Heart left ventricle (tissue), 13 donors: Measurements from ENCODE around the gene GABPB2.

Source experiments
- CTCF ChIP-seq, 12 donors: fragments of 200-600 bp; sonication (generic) in 4 of 12; IDR thresholded peaks; one replicate each; pipeline versions ENCODE4 v1.5.0 to v1.8.0; 2018 to 2022; ENCODE audit warnings: antibody characterized with exemption in 12 of 12, mild to moderate bottlenecking in 5 of 12
- POLR2A ChIP-seq, 2 donors: fragments of 450-650 bp; IDR thresholded peaks; one replicate each; pipeline ENCODE4 v1.6.1; 2017; ENCODE audit warnings: antibody characterized with exemption in 2 of 2, mild to moderate bottlenecking in 2 of 2, moderate library complexity in 2 of 2
- donor health status: ischemic (EF 13 %, LVEDD 7.1; RV severe dilation, severe dysfunction).
- donor health status: DM: no; HTN: yes; CAD: no.
- donor health status: DM: no; HTN: no; CAD: no.
- donor health status: ischemic (EF 25% LVEDD 6.9; RV normal size, moderate dysfunction).
- donor health status: ischemic (EF 25% LVEDD 5.7; RV mildly dilated, moderate dysfunction).
- donor health status: ischemic (EF 35%, LVEDD 5.7; RV mildly dilated, moderate dysfunction).
- donor health status: nonischemic (EF 11% LVEDD 7.7; RV severe dilation, severe dysfunction).
- donor health status: DM: yes; HTN: yes; CAD: no.
- donor health status: PGD.
- donor health status: ischemic (EF 29% LVEDD 5.4; RV normal size, mild dysfunction).
- donor health status: nonischemic (EF 23%, LVEDD 6.1; RV moderate dilation, normal function).

- TF ChIP-seq CTCF (IDR thresholded peaks at IDR 0.05) (no peak), POLR2A (IDR thresholded peaks at IDR 0.05) (no peak)
These were observed 96.6 kb downstream of the GABPB2 start for GRCh38 chr1:151167116-151167515.
